Keratinocyte (primary cell): ENCODE results near the gene NME7.

Source experiments
- CTCF ChIP-seq, 3 experiments: IDR thresholded peaks in 1 of 3; conservative IDR thresholded peaks in 1 of 3; optimal IDR thresholded peaks in 1 of 3; 2 replicates in 2 of 3; 3 replicates in 1 of 3; pipeline versions ENCODE3 to v1.5.1; 2011; ENCODE audit warnings: low read length in 3 of 3, mild to moderate bottlenecking in 3 of 3, moderate library complexity in 2 of 3, control low read depth in 1 of 3, inconsistent platforms in 1 of 3; ENCODE audit not compliant: insufficient read depth in 2 of 3; ENCODE audit errors: extremely low read depth in 1 of 3
- EZH2 ChIP-seq: IDR thresholded peaks from one replicate; pipeline ENCODE4 v1.6.1; 2012; ENCODE audit warnings: inconsistent platforms, mild to moderate bottlenecking, low read length, moderate library complexity

- TF ChIP-seq CTCF (optimal IDR thresholded peaks at IDR 0.05 in 1 of 3, IDR thresholded peaks at IDR 0.05 in 1 of 3, conservative IDR thresholded peaks at IDR 0.05 in 1 of 3; ENCODE audit: extremely low read depth in 1 of 3, insufficient read depth in 2 of 3, low read length in 3 of 3) (no peak), EZH2 (no peak)
These were observed 27.8 kb downstream of the NME7 start for GRCh38 chr1:169339773-169340172.
